Measurements from ENCODE around the gene HOGA1. TPM values are rescaled to one million over a fixed set of nuclear protein-coding genes. Genes with fewer than 3 reads are reported as not detected.

HOGA1 gene
- total RNA-seq = 1.4 and 2.7 TPM in 2 replicates

GRCh38 chr10:97584060-97584797 lies at the start of gene HOGA1:
HOGA1 (plus strand) TSS chr10:97584389; CDS start chr10:97584704, 315 bp downstream.
- Histone ChIP-seq H3K4me3 (ENCODE audit: insufficient read depth, low read length) (peak within 1 kb of the TSS; percentile 30), H3K27me3 (ENCODE audit: insufficient read depth, low read length) (no peaks in the 10 kb centered on the region), H4K20me1 (ENCODE audit: insufficient read depth, low read length) (no peaks in the 10 kb centered on the region), H3K79me2 (ENCODE audit: insufficient read depth, low read length) (no peaks in the 10 kb centered on the region), H2AFZ (ENCODE audit: low read length) (peak within 1 kb of the TSS; percentile 75), H3K4me1 (ENCODE audit: insufficient read depth, low read length) (peaks cover 10% of the 10 kb centered on the region), H3K4me2 (ENCODE audit: insufficient read depth, low read length) (peak within 1 kb of the TSS; percentile 60), H3K36me3 (ENCODE audit: insufficient read depth, low read length) (no peaks in the 10 kb centered on the region), H3K9me3 (ENCODE audit: low read depth, low read length) (no peaks in the 10 kb centered on the region), H3K27ac (ENCODE audit: low read depth, low read length) (peak within 1 kb of the TSS; percentile 36)
- no peak for TF ChIP-seq CTCF (IDR thresholded peaks at IDR 0.05; ENCODE audit: extremely low read depth, low read depth, low read length)
- peak; percentile 98 for DNase-seq (ENCODE audit: insufficient read length, low spot score, missing footprints)

- no peak for DNase-seq (ENCODE audit: insufficient read length, low spot score, missing footprints)
- Histone ChIP-seq H3K36me3 (ENCODE audit: insufficient read depth, low read length) (no peaks in the 10 kb centered on the region), H3K79me2 (ENCODE audit: insufficient read depth, low read length) (peaks cover 36% of the 10 kb centered on the region), H3K4me2 (ENCODE audit: insufficient read depth, low read length) (no peak overlapping the region), H3K27me3 (ENCODE audit: insufficient read depth, low read length) (no peaks in the 10 kb centered on the region), H3K9me3 (ENCODE audit: low read depth, low read length) (no peaks in the 10 kb centered on the region), H3K4me3 (ENCODE audit: insufficient read depth, low read length) (no peak overlapping the region), H4K20me1 (ENCODE audit: insufficient read depth, low read length) (peaks cover 15% of the 10 kb centered on the region), H3K27ac (ENCODE audit: low read depth, low read length) (no peak overlapping the region), H3K4me1 (ENCODE audit: insufficient read depth, low read length) (peaks cover 31% of the 10 kb centered on the region), H2AFZ (ENCODE audit: low read length) (no peak overlapping the region)
- peak; percentile 70 for TF ChIP-seq CTCF (IDR thresholded peaks at IDR 0.05; ENCODE audit: extremely low read depth, low read depth, low read length)
These were observed 49.3 kb upstream of the HOGA1 start for GRCh38 chr10:97534746-97535367.

- Histone ChIP-seq H3K4me1 (ENCODE audit: insufficient read depth, low read length) (peaks cover 46% of the 10 kb centered on the region), H3K4me3 (ENCODE audit: insufficient read depth, low read length) (no peak overlapping the region), H2AFZ (ENCODE audit: low read length) (no peak overlapping the region), H3K9me3 (ENCODE audit: low read depth, low read length) (no peaks in the 10 kb centered on the region), H3K4me2 (ENCODE audit: insufficient read depth, low read length) (no peak overlapping the region), H3K79me2 (ENCODE audit: insufficient read depth, low read length) (peaks cover 32% of the 10 kb centered on the region), H4K20me1 (ENCODE audit: insufficient read depth, low read length) (peaks cover 6% of the 10 kb centered on the region), H3K36me3 (ENCODE audit: insufficient read depth, low read length) (no peaks in the 10 kb centered on the region), H3K27me3 (ENCODE audit: insufficient read depth, low read length) (no peaks in the 10 kb centered on the region), H3K27ac (ENCODE audit: low read depth, low read length) (no peak overlapping the region)
- DNase-seq (ENCODE audit: insufficient read length, low spot score, missing footprints) = no peak
- no peak for TF ChIP-seq CTCF (IDR thresholded peaks at IDR 0.05; ENCODE audit: extremely low read depth, low read depth, low read length)
These were observed 46.9 kb upstream of the HOGA1 start for GRCh38 chr10:97537186-97537869.

GRCh38 chr10:97538411-97538810 lies 45.8 kb upstream of the HOGA1 start:
- no peaks in the 10 kb centered on the region for H3K36me3 ChIP-seq (ENCODE audit: insufficient read depth, low read length)
- no peak for DNase-seq (ENCODE audit: insufficient read length, low spot score, missing footprints)
- peaks cover 55% of the 10 kb centered on the region for H3K4me1 ChIP-seq (ENCODE audit: insufficient read depth, low read length)
- H3K9me3 ChIP-seq (ENCODE audit: low read depth, low read length) = no peaks in the 10 kb centered on the region
- no peak for TF ChIP-seq CTCF (IDR thresholded peaks at IDR 0.05; ENCODE audit: extremely low read depth, low read depth, low read length)
- peaks cover 32% of the 10 kb centered on the region for H3K79me2 ChIP-seq (ENCODE audit: insufficient read depth, low read length)
- H3K27me3 ChIP-seq (ENCODE audit: insufficient read depth, low read length) = no peaks in the 10 kb centered on the region
- H3K27ac ChIP-seq (ENCODE audit: low read depth, low read length) = peak overlapping the region; percentile 67
- H2AFZ ChIP-seq (ENCODE audit: low read length) = no peak overlapping the region
- no peaks in the 10 kb centered on the region for H4K20me1 ChIP-seq (ENCODE audit: insufficient read depth, low read length)
- peak overlapping the region; percentile 23 for H3K4me2 ChIP-seq (ENCODE audit: insufficient read depth, low read length)
- no peak overlapping the region for H3K4me3 ChIP-seq (ENCODE audit: insufficient read depth, low read length)

Measured in osteoblast (primary cell).